ENCODE measurements around the gene LINGO1.

LINGO1 gene

DNA sequence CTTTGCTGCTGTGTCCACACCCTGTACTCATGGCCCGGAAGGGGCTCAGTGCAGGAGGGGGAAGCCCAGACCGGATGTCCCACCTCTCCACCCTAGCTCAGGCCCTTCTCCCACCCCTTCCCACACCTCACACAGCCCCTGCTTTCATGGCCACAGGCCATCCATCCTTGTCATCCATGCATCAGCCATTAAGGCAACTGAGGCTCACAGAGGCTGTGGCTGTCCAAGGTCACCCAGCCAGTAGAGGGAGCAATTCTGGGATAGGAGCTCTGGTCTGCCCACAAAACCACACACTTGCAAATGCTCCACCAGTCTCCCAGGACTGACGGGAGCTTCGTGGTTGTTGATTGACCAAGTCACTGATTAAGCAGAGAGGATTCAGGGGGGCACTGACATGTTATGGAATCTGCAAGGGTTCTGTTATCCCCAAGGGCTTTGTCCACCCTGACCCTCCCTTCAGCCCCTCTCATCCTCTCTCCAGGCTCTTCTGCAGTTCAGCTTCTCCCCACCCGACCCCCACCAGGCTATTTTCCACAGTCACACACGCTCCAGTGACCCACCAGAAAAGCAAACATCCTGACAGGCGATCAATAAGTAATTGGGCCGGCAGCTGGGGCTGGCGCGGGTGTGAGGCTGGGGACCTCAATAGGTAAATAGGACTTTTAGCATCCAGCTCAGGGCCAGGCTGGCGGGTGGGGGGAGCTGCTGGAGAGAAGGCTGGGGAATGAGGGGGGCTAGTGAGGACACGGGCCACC is 15.1 kb downstream of the LINGO1 start:
- DNase-seq (ENCODE audit: low spot score), result no peak

DNA sequence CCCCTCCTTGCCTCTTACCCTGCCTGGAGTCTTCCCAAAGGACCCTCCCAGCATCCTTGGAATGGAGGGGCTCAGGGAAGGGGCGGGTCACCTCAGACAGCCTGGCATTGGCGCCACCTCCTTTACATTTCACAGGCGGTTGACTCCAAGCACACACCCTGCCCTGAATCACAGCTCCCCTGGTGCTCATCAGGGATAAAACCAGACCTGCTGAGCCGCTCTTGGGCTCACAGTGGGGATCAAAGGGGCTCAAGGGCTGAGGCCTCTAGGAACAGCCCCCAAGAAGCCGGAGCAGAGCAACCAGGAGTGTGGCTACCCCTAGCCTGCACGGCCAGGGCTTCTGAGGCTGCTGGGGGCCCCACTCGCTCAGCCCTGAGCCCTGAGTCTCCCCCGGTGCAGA is 16.6 kb downstream of the LINGO1 start:
- no peak for DNase-seq (ENCODE audit: low spot score)

DNA sequence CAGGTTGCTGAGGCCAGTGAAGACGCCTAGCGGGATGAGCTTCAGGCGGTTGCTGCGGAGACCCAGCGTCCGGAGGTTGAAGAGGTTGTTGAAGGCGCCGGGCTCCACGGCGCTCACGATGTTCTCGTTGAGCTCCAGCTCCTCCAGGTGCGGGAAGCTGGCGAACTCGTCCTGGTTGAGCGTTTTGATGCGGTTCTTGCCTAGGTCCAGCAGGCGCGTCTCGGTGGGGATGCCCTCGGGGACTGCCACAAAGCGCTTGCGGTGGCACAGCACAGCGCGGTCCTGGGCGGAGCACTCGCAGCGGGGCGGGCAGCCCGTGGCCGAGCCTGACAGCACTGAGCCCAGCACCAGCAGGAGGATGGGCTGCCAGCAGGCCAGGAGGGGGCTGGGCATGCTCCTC is 17.2 kb downstream of the LINGO1 start:
- DNase-seq (ENCODE audit: low spot score), result no peak

DNA sequence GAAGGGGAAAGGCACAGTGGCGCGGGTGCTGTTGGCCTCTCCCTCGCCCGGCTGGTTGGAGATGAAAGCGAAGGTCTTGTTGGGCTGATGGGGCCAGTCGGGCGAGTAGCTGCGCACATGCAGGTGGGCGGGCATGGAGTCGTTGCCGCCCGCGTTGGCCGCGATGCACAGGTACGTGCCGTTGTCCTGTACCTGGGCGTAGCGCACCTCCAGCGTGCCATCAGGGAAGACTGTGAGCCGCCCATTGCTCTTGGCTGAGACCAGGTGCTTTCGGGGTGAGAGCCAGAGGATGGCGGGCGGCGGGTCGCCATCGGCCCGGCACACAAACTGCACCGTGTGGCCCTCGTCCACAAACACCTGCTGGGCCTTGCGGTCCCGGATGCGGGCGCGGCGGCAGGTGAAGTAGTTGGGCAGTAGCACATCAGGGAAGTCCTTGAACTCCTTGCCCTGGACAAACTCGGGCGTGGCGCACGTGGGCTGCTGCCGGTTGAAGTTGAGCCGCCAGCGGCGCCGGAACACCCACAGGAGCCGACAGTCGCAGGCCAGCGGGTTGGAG is 18.4 kb downstream of the LINGO1 start:
- no peak for DNase-seq (ENCODE audit: low spot score)

DNA sequence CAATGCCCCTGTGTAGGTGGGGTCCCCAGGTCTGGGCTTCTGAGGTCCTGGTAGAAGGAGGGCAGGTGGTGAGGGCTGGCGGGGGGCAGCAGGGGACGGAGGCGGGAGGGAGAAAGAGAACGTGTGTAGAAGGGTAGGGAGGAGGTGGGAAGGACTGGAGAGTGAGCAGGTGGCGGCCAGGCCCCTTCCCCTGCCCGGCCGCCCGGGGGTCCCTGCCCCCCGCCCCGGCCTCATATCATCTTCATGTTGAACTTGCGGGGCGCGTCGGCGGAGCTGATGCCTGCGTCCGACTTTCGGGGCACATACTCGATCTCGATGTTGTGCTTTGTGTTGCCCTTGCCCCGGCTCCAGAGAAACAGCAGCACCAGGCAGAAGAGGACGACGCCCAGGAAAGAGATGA is 18.9 kb downstream of the LINGO1 start:
- DNase-seq (ENCODE audit: low spot score), result no peak

DNA sequence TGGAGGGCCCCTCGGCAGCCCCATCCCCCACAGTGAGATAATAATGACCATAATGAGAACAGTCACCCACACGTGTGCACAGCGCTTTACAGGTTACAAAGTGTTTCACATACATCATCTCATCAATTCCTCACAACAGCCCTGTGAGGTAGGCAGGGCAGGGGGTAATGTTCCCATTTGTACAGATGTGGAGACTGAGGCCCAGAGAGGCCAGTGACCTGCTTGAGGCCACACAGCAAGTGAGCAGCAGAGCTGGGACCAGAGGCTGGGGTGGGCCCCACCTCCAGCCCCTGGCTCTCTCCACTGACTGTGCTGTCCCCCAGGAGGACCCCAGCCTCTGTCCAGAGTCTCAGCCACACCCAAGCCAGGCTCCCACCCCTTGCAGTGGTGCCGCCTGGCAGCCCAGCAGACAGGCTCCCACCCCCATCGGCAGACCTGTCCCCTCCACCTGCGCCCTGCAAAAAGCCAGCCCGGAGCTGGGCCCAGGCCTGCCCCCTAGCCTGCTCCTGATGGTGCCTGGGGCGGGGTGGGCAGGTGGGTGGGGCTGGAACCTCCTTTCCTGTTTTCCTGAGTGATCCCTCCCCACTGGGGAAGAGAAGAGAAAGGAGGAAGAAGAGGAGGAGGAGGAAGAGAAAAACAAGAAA is 19.6 kb downstream of the LINGO1 start:
- DNase-seq (ENCODE audit: low spot score), result no peak

DNA sequence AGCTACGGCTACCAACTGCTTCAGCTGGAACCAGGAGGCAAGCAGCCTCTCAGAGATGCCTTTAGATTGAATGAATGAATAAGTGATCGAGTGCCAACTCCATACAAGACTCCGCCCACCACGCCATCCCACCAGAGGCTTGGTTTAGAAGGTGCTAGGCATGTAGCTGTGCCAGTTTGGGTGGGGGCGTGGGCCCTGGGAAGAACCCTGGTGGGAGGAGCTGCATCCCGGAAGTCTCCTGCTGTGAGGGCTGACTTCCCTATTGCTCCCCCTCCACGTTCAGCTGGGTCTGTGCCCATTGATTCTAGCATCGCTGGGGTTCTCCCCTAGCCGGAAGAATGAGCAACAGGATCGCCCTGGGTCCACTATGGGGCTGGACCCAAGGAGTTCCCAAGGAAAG is 20.9 kb downstream of the LINGO1 start:
- no peak for DNase-seq (ENCODE audit: low spot score)

DNA sequence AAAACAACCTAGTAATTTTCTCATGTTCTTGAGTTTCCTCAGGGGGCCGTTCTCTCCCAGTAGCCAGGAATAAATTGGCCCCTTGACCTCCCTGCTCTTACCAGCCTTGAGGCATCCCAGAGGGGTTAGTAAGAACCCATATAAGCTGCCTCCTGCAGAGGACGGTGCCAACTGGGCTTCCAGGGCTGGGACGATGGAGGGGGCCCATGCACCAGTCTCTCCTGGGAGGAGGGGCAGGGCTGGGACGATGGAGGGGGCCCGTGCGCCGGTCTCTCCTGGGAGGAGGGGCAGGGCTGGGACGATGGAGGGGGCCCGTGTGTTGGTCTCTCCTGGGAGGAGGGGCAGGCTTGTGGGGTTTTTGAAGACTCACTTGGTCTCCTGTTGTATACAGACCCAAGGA is 22.0 kb downstream of the LINGO1 start:
- DNase-seq (ENCODE audit: low spot score), result no peak

DNA sequence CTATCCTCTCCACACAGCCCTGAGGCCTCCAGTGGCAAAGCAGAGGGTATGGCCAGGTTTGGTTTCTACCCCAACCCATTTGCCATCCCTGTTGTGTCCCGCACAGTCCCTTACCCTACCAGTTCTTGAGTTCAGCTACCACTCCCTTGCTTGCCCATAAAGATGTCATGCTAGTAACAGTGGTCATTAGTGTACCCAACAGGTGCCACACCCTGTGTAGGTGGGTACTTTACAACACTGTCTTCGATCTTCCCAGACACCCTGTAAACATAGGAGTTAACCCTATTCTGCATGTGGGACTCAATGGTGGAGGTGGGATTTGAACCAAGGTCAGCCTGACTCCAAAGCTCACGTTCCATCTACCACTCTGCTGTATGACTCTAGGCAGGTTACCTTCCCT is 23.2 kb downstream of the LINGO1 start:
- no peak for DNase-seq (ENCODE audit: low spot score)

DNA sequence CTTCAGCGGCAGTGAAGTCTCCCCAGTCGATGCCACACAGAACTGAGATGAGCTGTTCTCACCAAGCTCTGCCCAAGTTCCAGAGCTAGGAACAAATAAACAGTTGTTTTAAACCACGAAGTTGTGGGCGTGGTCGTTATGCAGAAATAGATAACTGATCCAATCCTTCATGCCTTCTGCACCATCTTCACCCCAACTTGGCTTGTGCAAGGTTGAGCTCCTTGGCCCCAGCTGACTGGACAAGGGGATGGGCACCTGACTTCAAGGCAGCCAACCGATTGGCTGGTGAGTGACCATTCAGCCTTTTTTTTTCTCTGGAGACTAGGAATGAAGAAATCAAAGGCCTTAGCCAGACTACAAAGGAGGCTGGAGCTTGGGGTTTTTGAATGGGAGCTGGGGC is 23.9 kb downstream of the LINGO1 start:
- DNase-seq (ENCODE audit: low spot score), result no peak

DNA sequence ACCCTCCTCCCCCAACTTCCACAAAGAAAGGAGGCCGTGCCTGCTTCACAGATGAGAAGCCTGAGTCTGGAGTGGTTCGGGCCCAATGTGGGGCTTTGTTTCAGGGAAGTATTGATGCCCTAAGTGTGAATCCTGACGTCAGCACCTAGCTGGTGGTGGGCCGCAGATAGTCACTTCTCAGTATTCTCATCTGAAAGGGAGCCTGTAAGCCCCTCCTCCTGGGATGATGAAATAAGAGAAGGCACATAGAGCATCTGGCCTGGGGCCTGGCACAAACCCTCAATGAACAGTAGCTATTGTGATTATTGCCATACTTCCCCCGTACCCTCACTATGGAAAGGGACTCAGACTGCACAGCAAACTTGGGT is 24.8 kb downstream of the LINGO1 start:
- no peak for DNase-seq (ENCODE audit: low spot score)

DNA sequence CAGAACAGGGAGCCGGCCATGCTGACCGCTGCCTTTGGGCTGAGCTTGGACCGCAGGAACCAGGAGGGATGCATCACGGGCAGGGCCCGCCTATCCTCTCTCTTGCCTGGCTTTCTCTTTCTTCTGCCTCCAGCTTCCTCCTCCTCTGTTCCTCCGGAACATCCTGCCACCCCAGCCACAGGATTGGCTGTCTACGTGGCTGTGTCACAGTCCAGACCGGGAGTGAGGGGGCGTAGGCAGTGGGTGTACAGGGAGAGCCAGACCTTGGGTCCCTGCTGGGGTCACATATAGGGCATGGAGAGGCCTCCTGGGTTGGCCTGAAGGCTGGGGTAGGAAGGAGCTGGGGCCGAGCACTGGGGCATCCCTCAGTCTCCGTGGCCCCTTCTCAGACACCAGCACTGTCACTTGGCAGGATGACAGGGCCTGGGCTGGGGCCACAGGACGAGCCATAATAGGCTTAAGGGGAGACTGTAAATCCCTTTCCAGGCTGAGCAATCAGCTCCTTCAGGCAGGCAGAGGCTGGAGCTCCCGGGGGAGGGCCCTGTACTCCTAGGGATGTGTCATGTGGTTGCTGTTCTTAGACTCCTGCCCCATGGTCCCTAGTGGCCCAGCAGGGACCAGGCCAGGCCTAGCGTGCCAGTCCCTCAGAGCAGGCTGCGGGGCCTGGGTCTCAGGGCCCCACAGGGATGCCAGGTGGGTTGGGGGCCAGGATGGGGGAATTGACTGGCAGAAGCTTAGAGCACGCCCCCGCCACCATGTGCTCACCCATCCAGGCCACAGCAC is 25.4 kb downstream of the LINGO1 start:
- DNase-seq (ENCODE audit: low spot score), result no peak

DNA sequence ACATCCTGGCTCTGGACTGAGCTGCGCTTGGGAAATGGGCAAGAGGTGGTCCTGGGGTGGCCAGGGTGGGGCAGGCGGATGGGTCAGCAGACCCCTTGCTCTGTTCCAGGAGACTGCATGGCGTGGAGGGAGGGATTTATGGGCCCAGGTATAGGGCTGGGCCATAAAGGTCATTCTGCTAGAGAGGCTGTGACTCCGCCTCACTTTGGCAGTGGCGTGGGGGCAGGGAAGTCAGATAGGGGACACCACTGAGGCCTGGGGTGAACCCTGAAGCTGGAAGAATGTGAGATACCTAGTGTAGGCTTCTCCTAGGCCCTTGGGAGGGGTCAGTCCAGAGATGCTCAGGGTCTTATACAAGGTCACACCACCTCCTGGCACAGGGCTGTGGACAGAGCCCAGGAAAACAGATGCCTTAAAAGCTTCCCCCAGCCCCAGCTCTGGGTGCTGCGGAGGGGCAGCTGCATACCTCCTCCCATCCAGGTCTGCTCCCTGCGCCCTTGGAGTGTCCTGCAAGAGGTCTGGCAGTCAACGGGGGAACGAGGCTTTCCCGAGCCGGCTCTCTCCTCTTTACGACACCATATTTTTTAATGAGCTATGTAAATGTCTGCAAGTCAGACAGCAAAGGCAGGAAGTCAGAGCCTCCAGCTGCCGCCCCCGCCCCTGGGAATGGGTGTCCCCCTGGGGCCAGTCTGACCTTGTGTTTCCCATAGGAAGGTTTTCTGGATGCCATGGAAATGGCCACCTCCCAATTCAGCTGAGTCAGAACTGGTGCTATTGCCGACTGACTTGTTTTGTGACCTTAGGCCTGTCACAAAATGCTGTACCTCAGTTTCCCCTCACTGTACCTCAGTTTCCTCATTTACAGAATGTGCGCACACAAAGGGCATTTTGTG is 26.3 kb downstream of the LINGO1 start:
- no peak for DNase-seq (ENCODE audit: low spot score)

DNA sequence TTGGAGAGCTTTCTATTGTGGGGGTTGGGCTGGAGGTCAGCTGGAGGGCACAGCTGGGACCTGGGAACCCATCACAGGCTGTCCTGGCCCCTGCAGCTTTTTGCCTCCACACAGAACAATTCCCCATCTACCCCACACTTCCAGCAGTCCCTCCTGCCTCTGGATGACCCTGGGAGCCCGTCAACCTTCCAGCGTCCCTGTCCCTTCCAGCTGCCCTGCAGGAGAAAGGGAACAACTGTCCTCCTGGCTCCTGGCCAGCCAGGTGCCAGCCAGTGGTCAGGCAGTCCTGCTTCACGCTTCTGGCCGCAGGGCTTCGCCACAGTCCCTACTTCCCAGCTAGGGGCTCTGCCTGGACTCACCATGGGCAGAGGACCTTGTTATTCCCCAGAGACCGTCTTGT is 27.2 kb downstream of the LINGO1 start:
- DNase-seq (ENCODE audit: low spot score), result no peak

DNA sequence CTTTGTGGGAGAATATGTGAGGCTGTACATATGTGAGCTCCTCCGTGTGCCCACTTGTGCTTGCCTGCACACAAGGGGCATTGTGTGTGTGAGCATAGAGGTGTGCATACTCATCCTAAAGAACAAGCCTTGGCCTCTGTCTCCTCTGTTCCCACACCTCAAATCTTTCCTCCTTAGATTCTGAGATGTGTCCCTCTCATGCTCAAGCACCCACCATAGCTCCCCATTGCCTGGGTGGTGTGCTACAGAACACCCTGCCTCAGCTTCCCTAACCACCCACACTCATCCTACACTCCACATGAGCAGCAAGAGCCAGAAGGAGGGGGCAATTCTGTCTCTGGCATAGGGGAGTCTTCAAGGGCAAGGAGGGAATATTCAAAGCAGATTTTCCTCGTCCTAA is 27.7 kb downstream of the LINGO1 start:
- DNase-seq (ENCODE audit: low spot score), result no peak

DNA sequence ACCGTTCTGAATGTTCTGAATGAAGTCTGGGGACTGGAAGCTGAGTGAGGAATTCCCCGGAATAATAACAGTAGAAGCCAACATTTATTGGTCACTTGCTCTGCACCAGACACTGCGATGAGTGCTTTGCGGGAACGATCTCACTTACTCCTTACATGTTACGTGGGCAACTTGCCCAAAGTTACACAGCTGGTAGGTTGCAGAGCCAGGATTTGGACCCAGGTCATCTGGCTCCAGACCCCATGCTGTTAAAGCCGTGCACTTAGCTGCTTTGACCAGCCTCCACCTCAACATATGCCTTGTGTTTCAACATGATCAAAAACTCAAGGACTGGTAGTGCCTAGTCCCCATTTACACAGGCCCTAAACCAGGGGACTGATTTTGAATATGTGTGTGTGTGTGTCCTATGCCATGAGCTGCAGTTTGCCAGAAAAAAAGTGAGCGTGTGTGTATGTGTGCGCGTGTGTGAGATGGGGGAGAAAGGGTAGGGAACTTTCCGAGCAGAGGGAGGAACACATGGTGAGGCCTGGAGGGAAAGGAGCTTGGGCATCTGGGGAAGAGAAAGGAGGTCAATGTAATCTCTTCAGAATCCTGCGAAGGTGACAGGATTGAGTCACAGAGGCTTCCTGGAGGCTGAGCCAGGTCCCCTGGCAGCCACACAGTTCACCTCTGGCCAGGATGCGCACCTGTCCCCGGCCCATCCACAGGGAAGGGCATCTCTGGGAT is 28.9 kb downstream of the LINGO1 start:
- DNase-seq (ENCODE audit: low spot score), result no peak

DNA sequence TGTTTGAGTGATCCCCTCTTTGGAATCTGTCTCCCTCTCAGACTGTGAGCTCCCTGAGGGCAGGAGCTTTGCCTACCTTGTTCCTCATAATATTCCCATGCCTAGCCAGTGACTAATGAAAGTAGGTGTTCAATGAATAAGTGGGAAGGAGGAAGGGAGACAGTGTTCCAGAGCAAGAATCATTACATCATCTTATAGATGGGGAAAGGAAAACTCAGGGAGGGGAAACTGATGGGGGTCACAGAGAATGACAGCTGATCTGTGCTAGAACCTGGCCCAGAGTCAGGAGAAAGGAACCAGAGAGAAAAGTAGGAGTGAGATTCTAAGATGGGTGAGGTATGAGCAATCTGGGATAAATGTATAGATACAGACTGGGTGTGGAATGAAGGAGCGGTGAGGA is 29.9 kb downstream of the LINGO1 start:
- DNase-seq (ENCODE audit: low spot score), result no peak

DNA sequence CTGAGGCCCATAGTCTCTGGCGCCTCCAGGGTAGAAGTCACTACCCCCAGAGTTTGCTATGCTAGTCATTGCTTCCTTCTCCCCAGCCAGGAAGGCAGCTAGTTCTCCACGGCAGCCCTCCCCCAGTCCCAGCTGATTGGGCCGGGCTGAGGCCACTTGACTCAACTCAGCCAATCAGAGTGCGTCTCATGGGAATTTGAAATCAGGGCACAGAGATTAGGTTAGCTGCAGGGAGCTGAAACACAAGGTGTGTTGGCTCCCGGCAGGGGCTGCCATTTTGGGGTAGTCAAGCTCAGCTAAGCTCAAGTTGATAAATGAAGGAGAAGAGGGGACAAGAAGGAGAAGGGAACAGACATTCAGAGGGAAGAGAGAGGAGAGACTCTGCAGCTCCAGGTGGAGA is 32.8 kb downstream of the LINGO1 start:
- peak; percentile 74 for DNase-seq (ENCODE audit: low spot score)

DNA sequence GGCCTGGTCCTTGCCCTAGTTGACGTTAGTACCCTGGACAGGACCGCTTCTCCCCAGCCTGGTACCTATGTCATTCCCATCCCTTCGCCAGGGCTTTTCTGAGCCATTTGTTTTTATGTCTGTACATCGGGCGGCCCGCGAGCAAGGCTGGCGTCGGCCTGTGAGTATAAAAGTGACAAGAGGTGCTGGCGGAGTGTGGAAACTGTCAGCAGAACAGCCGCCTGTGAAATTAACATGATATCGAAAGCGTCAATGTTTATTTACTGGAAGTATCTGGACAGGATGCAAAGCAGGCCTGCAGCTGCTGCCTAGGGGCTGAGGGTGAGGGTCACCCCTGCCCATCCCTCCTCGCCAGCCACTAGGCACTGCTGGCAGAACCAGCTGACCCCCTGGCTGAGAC is 33.4 kb downstream of the LINGO1 start:
- DNase-seq (ENCODE audit: low spot score), result no peak

DNA sequence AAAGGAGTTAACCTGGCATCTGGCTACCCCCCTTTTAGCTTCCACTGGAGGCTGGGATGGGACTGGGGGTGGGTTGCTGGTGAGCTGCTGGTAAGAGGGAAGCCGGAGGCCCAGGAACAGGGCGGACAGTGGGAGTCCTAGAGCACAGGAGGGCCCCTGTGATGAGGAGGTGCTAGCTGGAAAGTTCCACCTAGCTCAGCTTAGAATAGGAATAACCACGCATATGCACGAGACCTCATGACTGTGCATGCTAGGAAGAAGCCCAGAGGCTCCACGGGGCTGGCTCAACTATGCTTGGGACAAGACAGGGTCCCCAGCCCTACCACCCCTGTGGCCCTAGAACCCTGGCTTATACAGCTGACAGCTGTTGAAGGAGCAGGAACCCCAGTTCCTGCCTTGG is 34.1 kb downstream of the LINGO1 start:
- DNase-seq (ENCODE audit: low spot score), result no peak

DNA sequence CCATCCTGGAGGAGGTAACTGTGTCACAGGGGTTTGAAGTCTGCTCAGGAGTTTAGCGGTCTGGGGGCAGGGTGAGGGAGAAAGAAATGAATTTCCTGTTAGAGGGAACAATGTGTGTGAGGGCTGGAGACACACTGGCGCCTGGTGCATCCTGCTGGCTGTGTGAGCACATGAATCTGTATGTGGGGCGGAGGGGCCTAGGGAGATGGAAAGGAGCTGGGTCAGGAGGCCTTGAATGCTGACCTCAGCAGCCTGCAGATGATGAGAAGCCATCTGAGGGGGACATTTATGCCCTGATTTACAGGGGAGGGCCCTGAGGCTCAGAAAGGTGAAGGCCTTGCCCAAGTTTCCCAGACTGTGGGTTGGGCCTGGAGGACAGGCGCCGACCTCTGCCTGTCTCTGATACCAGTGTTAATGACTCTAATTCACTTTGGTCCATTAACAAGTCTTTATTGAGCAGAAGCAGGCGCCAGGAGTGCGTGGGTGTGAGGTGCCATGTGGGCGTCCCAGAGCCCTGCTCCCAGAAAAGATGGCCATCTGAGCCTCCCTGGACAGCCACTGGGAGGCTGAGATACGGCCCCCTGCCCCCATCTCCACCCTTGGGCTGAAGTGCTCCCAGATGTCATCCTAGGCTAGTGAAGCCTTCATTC is 34.8 kb downstream of the LINGO1 start:
- no peak for DNase-seq (ENCODE audit: low spot score)

Measured in ecto neural progenitor cell (in vitro differentiated cells).